Hepatocyte (in vitro differentiated cells): ENCODE results near the gene RPL7L1. TPM values are rescaled to one million over a fixed set of nuclear protein-coding genes. Genes with fewer than 3 reads are reported as not detected.

Source experiments
- DNase-seq: peaks from one replicate; pipeline ENCODE4 v3.0.0-alpha.2; 2016; ENCODE audit warnings: low spot score
- H2AFZ ChIP-seq: fragments of 200-600 bp; sonication (generic); 2 replicates; pipeline ENCODE4 v1.6.0; 2016; ENCODE audit warnings: antibody characterized with exemption, mild to moderate bottlenecking
- H3K27ac ChIP-seq: fragments of 200-600 bp; sonication (generic); 2 replicates; pipeline ENCODE4 v1.5.1; 2016; ENCODE audit warnings: mild to moderate bottlenecking
- H3K27me3 ChIP-seq: fragments of 200-600 bp; sonication (generic); 2 replicates; pipeline ENCODE4 v1.6.1; 2016
- H3K36me3 ChIP-seq: fragments of 200-600 bp; sonication (generic); replicated peaks from 2 replicates; pipeline ENCODE4 v1.5.1; 2016; ENCODE audit warnings: low read depth; ENCODE audit not compliant: insufficient read depth
- H3K4me1 ChIP-seq: fragments of 200-600 bp; sonication (generic); 2 replicates; pipeline ENCODE4 v1.5.1; 2016; ENCODE audit warnings: mild to moderate bottlenecking, moderate library complexity; ENCODE audit not compliant: insufficient read depth
- H3K4me2 ChIP-seq: fragments of 200-600 bp; sonication (generic); 2 replicates; pipeline ENCODE4 v1.6.0; 2016
- H3K4me3 ChIP-seq: fragments of 200-600 bp; sonication (generic); 2 replicates; pipeline ENCODE4 v1.5.1; 2016; ENCODE audit warnings: mild to moderate bottlenecking
- H3K79me2 ChIP-seq: fragments of 200-600 bp; sonication (generic); 2 replicates; pipeline ENCODE4 v1.6.0; 2017; ENCODE audit warnings: mild to moderate bottlenecking
- H3K9me2 ChIP-seq: fragments of 200-600 bp; sonication (generic); replicated peaks from 2 replicates; pipeline ENCODE4 v1.6.0; 2017; ENCODE audit warnings: mild to moderate bottlenecking; ENCODE audit not compliant: insufficient read depth
- H3K9me3 ChIP-seq: fragments of 200-600 bp; sonication (generic); 2 replicates; pipeline ENCODE4 v1.5.1; 2016; ENCODE audit warnings: low read depth, mild to moderate bottlenecking
- H4K20me1 ChIP-seq: fragments of 200-600 bp; sonication (generic); 2 replicates; pipeline ENCODE4 v1.6.0; 2016; ENCODE audit warnings: mild to moderate bottlenecking; ENCODE audit not compliant: insufficient read depth, poor library complexity, severe bottlenecking
- EZH2 ChIP-seq: fragments of 200-600 bp; sonication (generic); IDR thresholded peaks from 2 replicates; pipeline ENCODE4 v1.6.1; 2016; ENCODE audit warnings: antibody characterized with exemption, mild to moderate bottlenecking, borderline replicate concordance
- EZH2phosphoT487 ChIP-seq: fragments of 200-600 bp; sonication (generic); IDR thresholded peaks from one replicate; pipeline ENCODE4 v1.6.1; 2018; ENCODE audit warnings: antibody characterized with exemption, mild to moderate bottlenecking, low read depth, moderate library complexity; ENCODE audit not compliant: unreplicated experiment, severe bottlenecking
- WGBS: methylation state at CpG from one replicate; pipeline ENCODE4 v1.1.6; 2016; ENCODE audit warnings: low lambda C conversion rate; ENCODE audit errors: missing lambda C conversion rate; 5-methylcytosine and 5-hydroxymethylcytosine counted together
- polyA plus RNA-seq: library from polyadenylated mRNA; unstranded; fragments of >200 nt; fragmentation: Nextera tagmentation; extraction: Ambion mirVana; gene quantifications from 2 replicates; pipeline ENCODE4 v1.2.1, GENCODE V29; 2016
- total RNA-seq: library from RNA; depleted of rRNA; stranded (reverse); fragments of >200 nt; gene quantifications from 2 replicates; pipeline ENCODE4 v1.2.3, GENCODE V29; 2014
- TF ChIP-seq, protein P1 (sequence below): fragments of 200-600 bp; sonication (generic); IDR thresholded peaks from 2 replicates; pipeline ENCODE4 v1.5.1; 2016; ENCODE audit warnings: antibody characterized with exemption, mild to moderate bottlenecking; ENCODE audit not compliant: poor library complexity

The RPL7L1 gene
- total and polyA plus RNA-seq, 2 experiments from 2014 or later = 63.0 to 111 TPM

DNA sequence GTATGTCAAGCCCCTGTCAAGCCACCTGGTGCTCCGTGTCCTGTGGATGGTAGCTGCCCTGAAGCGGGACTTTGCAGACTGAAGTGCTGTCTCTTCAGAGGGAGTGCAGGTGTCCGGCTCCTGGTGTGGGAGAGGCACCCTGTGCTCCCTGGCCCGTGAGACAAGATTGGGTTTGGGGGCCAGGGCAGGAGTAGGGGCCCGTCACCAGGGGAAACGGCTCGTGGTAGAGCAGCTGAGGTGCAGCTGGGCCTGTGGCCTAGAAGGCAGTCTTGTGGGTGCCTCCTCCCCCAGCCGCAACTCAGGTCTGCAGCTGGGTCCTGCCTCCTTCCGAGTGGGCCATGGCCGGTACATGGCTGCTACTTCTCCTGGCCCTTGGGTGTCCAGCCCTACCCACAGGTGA lies 36.3 kb downstream of the RPL7L1 start, which contains the start of gene PTCRA:
TSS of gene PTCRA (plus strand) at position 322 of the 400 bp plus-strand sequence. CDS start at position 339, 17 bp downstream.
- 73% methylated on average over 7 of the region's 10 CpGs for WGBS
- DNase-seq = no peak
- TF ChIP-seq, protein P1, sequence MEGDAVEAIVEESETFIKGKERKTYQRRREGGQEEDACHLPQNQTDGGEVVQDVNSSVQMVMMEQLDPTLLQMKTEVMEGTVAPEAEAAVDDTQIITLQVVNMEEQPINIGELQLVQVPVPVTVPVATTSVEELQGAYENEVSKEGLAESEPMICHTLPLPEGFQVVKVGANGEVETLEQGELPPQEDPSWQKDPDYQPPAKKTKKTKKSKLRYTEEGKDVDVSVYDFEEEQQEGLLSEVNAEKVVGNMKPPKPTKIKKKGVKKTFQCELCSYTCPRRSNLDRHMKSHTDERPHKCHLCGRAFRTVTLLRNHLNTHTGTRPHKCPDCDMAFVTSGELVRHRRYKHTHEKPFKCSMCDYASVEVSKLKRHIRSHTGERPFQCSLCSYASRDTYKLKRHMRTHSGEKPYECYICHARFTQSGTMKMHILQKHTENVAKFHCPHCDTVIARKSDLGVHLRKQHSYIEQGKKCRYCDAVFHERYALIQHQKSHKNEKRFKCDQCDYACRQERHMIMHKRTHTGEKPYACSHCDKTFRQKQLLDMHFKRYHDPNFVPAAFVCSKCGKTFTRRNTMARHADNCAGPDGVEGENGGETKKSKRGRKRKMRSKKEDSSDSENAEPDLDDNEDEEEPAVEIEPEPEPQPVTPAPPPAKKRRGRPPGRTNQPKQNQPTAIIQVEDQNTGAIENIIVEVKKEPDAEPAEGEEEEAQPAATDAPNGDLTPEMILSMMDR = no peak
- TF ChIP-seq EZH2phosphoT487 (no peak), EZH2 (no peak)
- Histone ChIP-seq H3K4me3 (no peak within 1 kb of the TSS), H2AFZ (no peak within 1 kb of the TSS), H3K4me2 (no peak within 1 kb of the TSS), H3K4me1 (no peaks in the 10 kb centered on the region), H3K9me3 (no peaks in the 10 kb centered on the region), H3K27me3 (no peaks in the 10 kb centered on the region), H4K20me1 (no peaks in the 10 kb centered on the region), H3K27ac (no peak within 1 kb of the TSS), H3K9me2 (no peaks in the 10 kb centered on the region), H3K36me3 (no peaks in the 10 kb centered on the region), H3K79me2 (no peaks in the 10 kb centered on the region)

DNA sequence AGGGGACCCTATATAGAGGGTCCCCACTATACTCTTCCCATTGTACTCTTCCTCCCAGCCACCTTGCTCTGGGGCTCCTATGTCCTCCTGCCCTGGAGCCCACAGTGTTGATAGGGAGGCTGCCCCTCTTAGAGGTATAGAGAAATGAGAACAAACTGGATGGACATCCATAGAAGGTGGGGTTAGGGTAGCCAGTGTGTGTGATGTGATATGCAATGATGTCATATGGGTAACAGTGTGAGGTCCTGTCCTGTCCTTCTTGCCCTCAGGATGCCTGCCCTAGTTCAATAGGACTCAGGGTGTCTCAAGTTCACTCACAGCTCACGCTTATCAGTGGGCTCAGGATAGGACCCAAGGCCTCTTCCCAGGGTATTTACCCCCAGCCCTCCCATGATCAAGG lies 36.9 kb downstream of the RPL7L1 start:
- Histone ChIP-seq H3K4me1 (no peaks in the 10 kb centered on the region), H3K9me2 (no peaks in the 10 kb centered on the region), H3K27me3 (no peaks in the 10 kb centered on the region), H2AFZ (no peak overlapping the region), H3K4me2 (no peak overlapping the region), H3K79me2 (no peaks in the 10 kb centered on the region), H3K4me3 (no peak overlapping the region), H3K27ac (no peak overlapping the region), H4K20me1 (no peaks in the 10 kb centered on the region), H3K9me3 (no peaks in the 10 kb centered on the region), H3K36me3 (no peaks in the 10 kb centered on the region)
- 95% methylated on average over 1 of the region's 1 CpG for WGBS
- DNase-seq = no peak
- TF ChIP-seq, protein P1 = no peak
- no peak for TF ChIP-seq EZH2
- TF ChIP-seq EZH2phosphoT487 = no peak

DNA sequence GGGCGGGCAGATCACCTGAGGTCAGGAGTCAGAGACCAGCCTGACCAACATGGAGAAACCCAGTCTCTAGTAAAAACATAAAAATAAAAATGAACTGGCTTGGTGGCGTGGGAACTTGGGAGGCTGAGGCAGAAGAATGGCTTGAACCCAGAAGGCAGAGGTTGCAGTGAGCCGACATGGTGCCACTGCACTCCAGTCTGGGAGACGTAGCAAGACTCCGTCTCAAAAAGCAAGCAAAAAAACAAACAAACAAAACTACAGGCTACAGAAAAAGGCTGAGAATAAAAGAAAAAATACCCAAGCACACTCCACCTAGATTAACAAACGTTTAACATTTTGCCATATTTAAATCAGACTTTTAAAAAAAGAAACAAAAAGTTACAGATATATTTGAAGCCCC lies 42.4 kb downstream of the RPL7L1 start:
- WGBS = 88% methylated on average over 6 of the region's 6 CpGs
- no peak for TF ChIP-seq EZH2phosphoT487
- no peak for TF ChIP-seq EZH2
- TF ChIP-seq, protein P1 = no peak
- H3K27me3 ChIP-seq = no peaks in the 10 kb centered on the region

DNA sequence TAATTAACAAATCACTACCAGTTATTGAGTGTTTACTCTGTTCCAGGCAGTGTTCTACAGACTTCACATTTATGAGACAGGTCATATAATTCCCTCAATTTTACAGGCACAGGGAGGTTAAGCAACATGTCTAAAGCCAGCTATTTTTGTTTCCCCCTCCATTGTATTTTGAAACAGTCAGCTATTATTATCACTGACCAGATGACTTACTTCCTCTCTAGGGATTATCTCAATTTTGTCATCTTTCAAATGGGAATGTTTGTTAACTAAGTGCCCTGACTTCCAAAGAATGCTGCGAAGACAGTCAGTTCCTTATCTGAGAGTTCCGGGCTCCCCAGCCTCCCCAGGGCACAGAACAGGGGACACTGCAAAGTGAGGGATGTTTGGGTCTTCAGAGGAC lies 44.2 kb downstream of the RPL7L1 start:
- no peak overlapping the region for H3K4me2 ChIP-seq
- no peak overlapping the region for H3K27ac ChIP-seq
- peaks cover 5% of the 10 kb centered on the region for H3K4me1 ChIP-seq
- DNase-seq = no peak
- no peaks in the 10 kb centered on the region for H4K20me1 ChIP-seq
- H2AFZ ChIP-seq = no peak overlapping the region
- WGBS = 53% methylated on average over 2 of the region's 2 CpGs
- TF ChIP-seq, protein P1 = no peak
- no peak for TF ChIP-seq EZH2phosphoT487
- no peak for TF ChIP-seq EZH2
- no peak overlapping the region for H3K4me3 ChIP-seq
- H3K9me2 ChIP-seq = no peaks in the 10 kb centered on the region
- no peaks in the 10 kb centered on the region for H3K9me3 ChIP-seq
- H3K36me3 ChIP-seq = no peaks in the 10 kb centered on the region
- H3K79me2 ChIP-seq = no peaks in the 10 kb centered on the region
- H3K27me3 ChIP-seq = no peaks in the 10 kb centered on the region

More for the DNA sequence above, 42.4 kb downstream of the RPL7L1 start:
- Histone ChIP-seq H3K27ac (no peak overlapping the region), H3K79me2 (no peaks in the 10 kb centered on the region), H3K9me2 (no peaks in the 10 kb centered on the region), H3K4me3 (no peak overlapping the region), H3K4me2 (no peak overlapping the region), H4K20me1 (no peaks in the 10 kb centered on the region), H2AFZ (no peak overlapping the region), H3K36me3 (no peaks in the 10 kb centered on the region), H3K9me3 (no peaks in the 10 kb centered on the region), H3K4me1 (no peaks in the 10 kb centered on the region)
- DNase-seq = no peak
